Stomach (tissue), 4 donors: ENCODE measurements around the gene AQP12B.

Source experiments
- CTCF ChIP-seq, 7 experiments: fragments of 450-650 bp in 4 of 7; fragments of 200-600 bp in 3 of 7; sonication (generic) in 3 of 7; IDR thresholded peaks; one replicate each; pipeline ENCODE4 v1.5.1; 2016 to 2019; ENCODE audit warnings: antibody characterized with exemption in 7 of 7, control low read depth in 2 of 7, mild to moderate bottlenecking in 1 of 7
- EP300 ChIP-seq: sonication (generic); formaldehyde crosslinking; IDR thresholded peaks from one replicate; pipeline ENCODE4 v1.6.1; 2017; ENCODE audit warnings: antibody characterized with exemption
- POLR2A ChIP-seq, 4 donors: fragments of 450-650 bp; IDR thresholded peaks; one replicate each; pipeline ENCODE4 v1.6.1; 2016; ENCODE audit warnings: antibody characterized with exemption in 4 of 4, control low read depth in 2 of 4, mild to moderate bottlenecking in 1 of 4, moderate library complexity in 1 of 4
- POLR2AphosphoS5 ChIP-seq, 3 donors: sonication (generic); formaldehyde crosslinking; IDR thresholded peaks; one replicate each; pipeline ENCODE4 v1.6.1; 2016; ENCODE audit warnings: antibody characterized with exemption in 3 of 3

DNA sequence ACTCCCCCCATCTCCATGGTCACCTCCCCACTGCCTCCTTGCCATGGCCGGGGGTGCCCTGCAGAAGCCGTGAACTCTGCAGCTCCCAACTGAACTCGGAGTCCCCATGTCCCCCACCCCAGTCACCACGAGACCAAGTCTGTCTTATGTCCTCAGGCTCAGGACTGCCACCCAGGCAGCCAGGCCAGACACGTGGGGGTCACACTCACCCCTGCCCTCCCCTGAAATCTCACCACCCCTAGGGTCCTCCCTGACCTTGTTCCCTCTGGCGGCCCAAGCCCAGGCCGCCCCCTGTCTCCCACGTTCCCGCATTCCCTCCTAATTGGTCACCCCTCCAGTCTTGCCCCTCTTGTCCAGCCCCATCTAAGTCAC is 19.9 kb upstream of the AQP12B start:
- TF ChIP-seq CTCF (IDR thresholded peaks at IDR 0.05) = no peak
- TF ChIP-seq POLR2AphosphoS5 (IDR thresholded peaks at IDR 0.05) = no peak
- TF ChIP-seq POLR2A (IDR thresholded peaks at IDR 0.05) = no peak
- TF ChIP-seq EP300 = no peak
